WERI-Rb-1 (cell line): ENCODE measurements around the gene ACTR5.

ENCODE experiments used
- DNase-seq: peaks from one replicate; pipeline ENCODE4 v3.0.0-alpha.2; 2020
- H3K27ac ChIP-seq: fragments of 250-450 bp; sonication (Bioruptor Pico); 2 replicates; pipeline ENCODE4 v1.5.1; 2020; ENCODE audit warnings: mild to moderate bottlenecking, moderate library complexity
- H3K27me3 ChIP-seq: fragments of 250-450 bp; sonication (Bioruptor Pico); 2 replicates; pipeline ENCODE4 v1.5.1; 2021; ENCODE audit warnings: mild to moderate bottlenecking, low read depth, moderate library complexity; ENCODE audit not compliant: insufficient read depth, severe bottlenecking
- H3K36me3 ChIP-seq: fragments of 250-450 bp; sonication (Bioruptor Pico); 2 replicates; pipeline ENCODE4 v1.5.1; 2020; ENCODE audit warnings: mild to moderate bottlenecking, moderate library complexity
- H3K4me3 ChIP-seq: 2 replicates; pipeline ENCODE4 v1.5.1; 2011; ENCODE audit warnings: low read depth, mild to moderate bottlenecking, control low read depth, low read length
- H3K9me3 ChIP-seq: fragments of 250-450 bp; sonication (Bioruptor Pico); 2 replicates; pipeline ENCODE4 v1.5.1; 2021; ENCODE audit warnings: mild to moderate bottlenecking, moderate library complexity; ENCODE audit not compliant: severe bottlenecking
- CTCF ChIP-seq: IDR thresholded peaks from 2 replicates; pipeline ENCODE4 v1.5.1; 2011; ENCODE audit warnings: low read depth, mild to moderate bottlenecking, control low read depth, inconsistent platforms, low read length

Gene ACTR5

GRCh38 chr20:38748097-38748860 lies at the start of gene ACTR5:
TSS of gene ACTR5 (plus strand) at chr20:38748460. CDS start at chr20:38748479, 19 bp downstream.
- Histone ChIP-seq H3K36me3 (peaks cover 20% of the 10 kb centered on the region), H3K27me3 (no peaks in the 10 kb centered on the region), H3K27ac (peak within 1 kb of the TSS; percentile 74), H3K4me3 (peak within 1 kb of the TSS; percentile 73), H3K9me3 (no peaks in the 10 kb centered on the region)
- TF ChIP-seq CTCF: no peak
- peak; percentile 92 for DNase-seq

GRCh38 chr20:38698541-38698940 lies 49.7 kb upstream of the ACTR5 start:
- no peak overlapping the region for H3K4me3 ChIP-seq
- H3K27me3 ChIP-seq: no peaks in the 10 kb centered on the region
- no peaks in the 10 kb centered on the region for H3K36me3 ChIP-seq
- no peak for DNase-seq
- no peaks in the 10 kb centered on the region for H3K9me3 ChIP-seq
- H3K27ac ChIP-seq: no peak overlapping the region
- TF ChIP-seq CTCF: no peak

- H3K27me3 ChIP-seq: no peaks in the 10 kb centered on the region
- no peaks in the 10 kb centered on the region for H3K9me3 ChIP-seq
- no peak for DNase-seq
- TF ChIP-seq CTCF: no peak
- H3K36me3 ChIP-seq: no peaks in the 10 kb centered on the region
- no peak overlapping the region for H3K4me3 ChIP-seq
- no peak overlapping the region for H3K27ac ChIP-seq
These were observed 48.1 kb upstream of the ACTR5 start for GRCh38 chr20:38700141-38700540.

- Histone ChIP-seq H3K27ac (no peak overlapping the region), H3K27me3 (no peaks in the 10 kb centered on the region), H3K36me3 (no peaks in the 10 kb centered on the region), H3K9me3 (no peaks in the 10 kb centered on the region), H3K4me3 (no peak overlapping the region)
- no peak for TF ChIP-seq CTCF
- no peak for DNase-seq
These were observed 47.3 kb upstream of the ACTR5 start for GRCh38 chr20:38700926-38701325.

GRCh38 chr20:38703526-38703925 lies 44.7 kb upstream of the ACTR5 start:
- no peak for DNase-seq
- no peaks in the 10 kb centered on the region for H3K36me3 ChIP-seq
- no peaks in the 10 kb centered on the region for H3K9me3 ChIP-seq
- no peaks in the 10 kb centered on the region for H3K27me3 ChIP-seq
- no peak overlapping the region for H3K27ac ChIP-seq
- H3K4me3 ChIP-seq: no peak overlapping the region
- no peak for TF ChIP-seq CTCF

GRCh38 chr20:38704136-38704535 lies 44.1 kb upstream of the ACTR5 start:
- Histone ChIP-seq H3K27ac (no peak overlapping the region), H3K36me3 (no peaks in the 10 kb centered on the region), H3K9me3 (no peaks in the 10 kb centered on the region), H3K27me3 (no peaks in the 10 kb centered on the region), H3K4me3 (no peak overlapping the region)
- DNase-seq: no peak
- TF ChIP-seq CTCF: no peak
